Choroid plexus epithelial cell (primary cell): ENCODE measurements around the gene RRBP1.

Experiments used
- DNase-seq: peaks from one replicate; pipeline ENCODE4 v3.0.0-alpha.2; 2010; ENCODE audit warnings: low read depth
- H3K4me3 ChIP-seq: 2 replicates; pipeline ENCODE4 v1.5.1; 2011; ENCODE audit warnings: low read depth, mild to moderate bottlenecking, control low read depth, low read length, moderate library complexity
- TF ChIP-seq, protein P1 (sequence below): conservative IDR thresholded peaks from 2 replicates; pipeline ENCODE4 v1.5.1; 2011; ENCODE audit warnings: low read depth, mild to moderate bottlenecking, control low read depth, inconsistent platforms, low read length, moderate library complexity

RRBP1 gene

GRCh38 chr20:17589161-17589834 lies 92.7 kb downstream of the RRBP1 start:
- TF ChIP-seq, protein P1, sequence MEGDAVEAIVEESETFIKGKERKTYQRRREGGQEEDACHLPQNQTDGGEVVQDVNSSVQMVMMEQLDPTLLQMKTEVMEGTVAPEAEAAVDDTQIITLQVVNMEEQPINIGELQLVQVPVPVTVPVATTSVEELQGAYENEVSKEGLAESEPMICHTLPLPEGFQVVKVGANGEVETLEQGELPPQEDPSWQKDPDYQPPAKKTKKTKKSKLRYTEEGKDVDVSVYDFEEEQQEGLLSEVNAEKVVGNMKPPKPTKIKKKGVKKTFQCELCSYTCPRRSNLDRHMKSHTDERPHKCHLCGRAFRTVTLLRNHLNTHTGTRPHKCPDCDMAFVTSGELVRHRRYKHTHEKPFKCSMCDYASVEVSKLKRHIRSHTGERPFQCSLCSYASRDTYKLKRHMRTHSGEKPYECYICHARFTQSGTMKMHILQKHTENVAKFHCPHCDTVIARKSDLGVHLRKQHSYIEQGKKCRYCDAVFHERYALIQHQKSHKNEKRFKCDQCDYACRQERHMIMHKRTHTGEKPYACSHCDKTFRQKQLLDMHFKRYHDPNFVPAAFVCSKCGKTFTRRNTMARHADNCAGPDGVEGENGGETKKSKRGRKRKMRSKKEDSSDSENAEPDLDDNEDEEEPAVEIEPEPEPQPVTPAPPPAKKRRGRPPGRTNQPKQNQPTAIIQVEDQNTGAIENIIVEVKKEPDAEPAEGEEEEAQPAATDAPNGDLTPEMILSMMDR: no peak
- DNase-seq: no peak
- H3K4me3 ChIP-seq: no peak overlapping the region

- TF ChIP-seq, protein P1: no peak
- DNase-seq: no peak
- no peak overlapping the region for H3K4me3 ChIP-seq
Observed at GRCh38 chr20:17587824-17588223, 94.2 kb downstream of the RRBP1 start.

- TF ChIP-seq, protein P1: no peak
- no peak overlapping the region for H3K4me3 ChIP-seq
- no peak for DNase-seq
Observed at GRCh38 chr20:17587148-17587547, 94.9 kb downstream of the RRBP1 start.

- DNase-seq: no peak
- TF ChIP-seq, protein P1: no peak
- H3K4me3 ChIP-seq: no peak overlapping the region
Observed at GRCh38 chr20:17586250-17586649, 95.8 kb downstream of the RRBP1 start.

GRCh38 chr20:17584689-17585088 lies 97.4 kb downstream of the RRBP1 start:
- TF ChIP-seq, protein P1: no peak
- H3K4me3 ChIP-seq: no peak overlapping the region
- DNase-seq: peak; percentile 48

DNA sequence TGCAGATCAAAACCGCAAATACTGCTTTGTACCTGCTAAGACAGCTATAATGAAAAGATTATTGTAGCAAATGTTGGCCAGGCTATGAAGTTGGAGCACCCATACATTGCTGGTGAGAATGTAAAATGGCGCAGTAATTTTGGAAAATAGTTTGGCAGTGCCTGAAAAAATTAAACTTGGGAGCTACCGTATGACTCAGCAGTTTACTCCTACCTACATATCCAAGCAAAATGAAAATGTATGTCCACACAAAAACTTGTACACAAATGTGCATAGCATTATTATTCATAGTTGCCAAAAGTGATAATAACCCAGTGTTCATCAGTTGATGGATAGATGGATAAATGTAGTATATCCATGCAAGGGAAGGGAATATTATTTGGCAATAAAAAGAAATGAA lies 98.9 kb downstream of the RRBP1 start:
- TF ChIP-seq, protein P1: no peak
- DNase-seq: no peak
- H3K4me3 ChIP-seq: no peak overlapping the region

GRCh38 chr20:17580895-17581294 lies 101.1 kb downstream of the RRBP1 start:
- no peak for DNase-seq
- TF ChIP-seq, protein P1: no peak
- no peak overlapping the region for H3K4me3 ChIP-seq
